GM19372 (cell line): ENCODE results near the gene TADA2A.
"Not testable (repeated sequence)": the region's sequence is repeated elsewhere in the genome, so short reads cannot be mapped to it uniquely, and the experiment has no call there.

Experiments used
- ATAC-seq: cut with Tn5 transposase; IDR thresholded peaks from one replicate; pipeline ENCODE4 v1.9.1; 2021; ENCODE audit warnings: mild to moderate bottlenecking, low read depth, moderate library complexity; ENCODE audit not compliant: unreplicated experiment

TADA2A gene

GRCh38 chr17:37457801-37458200, 51.1 kb downstream of the TADA2A start:
- not testable (repeated sequence) for ATAC-seq

- no peak for ATAC-seq
Measured at GRCh38 chr17:37458805-37459204, 52.1 kb downstream of the TADA2A start.

- no peak for ATAC-seq
Measured at GRCh38 chr17:37461668-37462067, 55.0 kb downstream of the TADA2A start.

- no peak for ATAC-seq
Measured at GRCh38 chr17:37462492-37462891, 55.8 kb downstream of the TADA2A start.

GRCh38 chr17:37463039-37463438, 56.4 kb downstream of the TADA2A start:
- no peak for ATAC-seq

- ATAC-seq: no peak
Measured at GRCh38 chr17:37465069-37465616, 58.5 kb downstream of the TADA2A start.

GRCh38 chr17:37466471-37466870, 59.8 kb downstream of the TADA2A start:
- ATAC-seq: no peak

- no peak for ATAC-seq
Measured at GRCh38 chr17:37470181-37470580, 63.5 kb downstream of the TADA2A start.

- ATAC-seq: no peak
Measured at GRCh38 chr17:37475731-37476420, 69.2 kb downstream of the TADA2A start.

GRCh38 chr17:37476431-37477120, 69.9 kb downstream of the TADA2A start:
- no peak for ATAC-seq

- no peak for ATAC-seq
Measured at GRCh38 chr17:37478187-37478586, 71.5 kb downstream of the TADA2A start.

GRCh38 chr17:37479025-37479424, 72.3 kb downstream of the TADA2A start:
- no peak for ATAC-seq

- ATAC-seq: no peak
Measured at GRCh38 chr17:37480427-37480826, 73.7 kb downstream of the TADA2A start.

- ATAC-seq: no peak
Measured at GRCh38 chr17:37481001-37481665, 74.4 kb downstream of the TADA2A start.

- no peak for ATAC-seq
Measured at GRCh38 chr17:37483311-37484039, 76.8 kb downstream of the TADA2A start.

GRCh38 chr17:37485938-37486570, 79.4 kb downstream of the TADA2A start:
- no peak for ATAC-seq

GRCh38 chr17:37488009-37488604, 81.4 kb downstream of the TADA2A start:
- ATAC-seq: no peak

- no peak for ATAC-seq
Measured at GRCh38 chr17:37488607-37489196, 82.0 kb downstream of the TADA2A start.

GRCh38 chr17:37489197-37490001, 82.7 kb downstream of the TADA2A start, which contains the start of gene DUSP14:
DUSP14 (plus strand) TSS chr17:37489891; CDS start chr17:37512273, 22,382 bp downstream.
- ATAC-seq: peak; percentile 77
